Measurements from ENCODE around the gene SELENOO. TPM values are rescaled to one million over a fixed set of nuclear protein-coding genes. Genes with fewer than 3 reads are reported as not detected.

The SELENOO gene
- polyA plus RNA-seq, 1 experiment: 6.8 TPM

GRCh38 chr22:50170453-50171318, 30.1 kb upstream of the SELENOO start, which contains the start of gene PANX2:
Gene PANX2, plus strand, starts transcription at chr22:50170731. Its CDS starts 0 bp downstream, at chr22:50170731.
- CTCF ChIA-PET: no interaction called here
- POLR2A ChIA-PET: interaction anchor here (0.5 to 1.0 kb wide), 2 partner anchors 157 to 169 kb away, joined by 3 to 6 read pairs; no protein-coding TSS in a partner anchor

GRCh38 chr22:50171319-50171964, 29.4 kb upstream of the SELENOO start:
- no peak for DNase-seq (ENCODE audit: low read depth, low spot score)
- no peak for TF ChIP-seq CTCF (IDR thresholded peaks at IDR 0.05; ENCODE audit: low read depth, low read length)
- ChIA-PET POLR2A (interaction anchor here (0.5 to 1.0 kb wide), 2 partner anchors 158 to 169 kb away, joined by 3 to 6 read pairs; no protein-coding TSS in a partner anchor), CTCF (no interaction called here)
- H3K27ac ChIP-seq (ENCODE audit: low read depth, low read length): no peak overlapping the region
- peak overlapping the region; percentile 60 for H3K4me3 ChIP-seq (ENCODE audit: low read depth, low read length)
- H3K9me3 ChIP-seq (ENCODE audit: control insufficient read depth, insufficient read depth, low read length): peaks cover 3% of the 10 kb centered on the region; the same call in 1 of the 2 replicates
- H3K27me3 ChIP-seq (ENCODE audit: control insufficient read depth, insufficient read depth, low read length): peaks cover 16% of the 10 kb centered on the region

More at GRCh38 chr22:50170453-50171318, 30.1 kb upstream of the SELENOO start, which contains the start of gene PANX2:
- Histone ChIP-seq H3K27me3 (ENCODE audit: control insufficient read depth, insufficient read depth, low read length) (peaks cover 16% of the 10 kb centered on the region), H3K4me3 (ENCODE audit: low read depth, low read length) (peak within 1 kb of the TSS; percentile 60), H3K27ac (ENCODE audit: low read depth, low read length) (no peak within 1 kb of the TSS), H3K9me3 (ENCODE audit: control insufficient read depth, insufficient read depth, low read length) (peaks cover 10% of the 10 kb centered on the region; the same call in 1 of the 2 replicates)
- no peak for DNase-seq (ENCODE audit: low read depth, low spot score)
- no peak for TF ChIP-seq CTCF (IDR thresholded peaks at IDR 0.05; ENCODE audit: low read depth, low read length)

DNA sequence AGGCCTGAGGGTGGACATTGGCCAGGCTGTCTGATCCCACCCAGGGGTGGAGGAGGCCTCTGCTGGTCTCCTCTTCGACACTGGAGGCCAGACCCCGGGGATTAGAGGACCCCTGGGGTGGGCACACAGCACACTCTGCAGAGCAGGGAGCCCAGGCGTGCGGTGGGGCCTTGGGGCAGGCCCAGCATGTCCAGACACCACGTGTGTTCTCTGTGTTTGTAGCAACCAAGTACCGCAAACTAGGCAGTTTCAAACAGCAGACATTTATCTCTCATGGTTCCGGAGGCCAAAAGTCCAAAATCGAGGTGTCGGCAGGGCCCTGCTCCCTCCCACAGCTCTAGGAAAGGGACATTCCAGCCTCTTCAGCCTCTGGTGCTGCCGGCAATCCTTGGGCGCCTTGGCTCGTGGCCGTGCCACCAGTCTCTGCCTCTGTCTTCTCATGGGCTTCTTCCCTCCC, 28.8 kb upstream of the SELENOO start:
- ChIA-PET POLR2A (no interaction called here), CTCF (no interaction called here)
- no peak overlapping the region for H3K27ac ChIP-seq (ENCODE audit: low read depth, low read length)
- no peak for TF ChIP-seq CTCF (IDR thresholded peaks at IDR 0.05; ENCODE audit: low read depth, low read length)
- peaks cover 3% of the 10 kb centered on the region; the same call in 1 of the 2 replicates for H3K9me3 ChIP-seq (ENCODE audit: control insufficient read depth, insufficient read depth, low read length)
- no peak overlapping the region for H3K4me3 ChIP-seq (ENCODE audit: low read depth, low read length)
- DNase-seq (ENCODE audit: low read depth, low spot score): no peak
- H3K27me3 ChIP-seq (ENCODE audit: control insufficient read depth, insufficient read depth, low read length): peaks cover 16% of the 10 kb centered on the region

- no peak overlapping the region for H3K4me3 ChIP-seq (ENCODE audit: low read depth, low read length)
- TF ChIP-seq CTCF (IDR thresholded peaks at IDR 0.05; ENCODE audit: low read depth, low read length): no peak
- peaks cover 8% of the 10 kb centered on the region; the same call in 1 of the 2 replicates for H3K9me3 ChIP-seq (ENCODE audit: control insufficient read depth, insufficient read depth, low read length)
- CTCF ChIA-PET: no interaction called here
- H3K27me3 ChIP-seq (ENCODE audit: control insufficient read depth, insufficient read depth, low read length): peaks cover 16% of the 10 kb centered on the region
- DNase-seq (ENCODE audit: low read depth, low spot score): no peak
- H3K27ac ChIP-seq (ENCODE audit: low read depth, low read length): no peak overlapping the region
- POLR2A ChIA-PET: no interaction called here
Measured at GRCh38 chr22:50173311-50173982, 27.4 kb upstream of the SELENOO start.

All from AG04450 (cell line).